Left renal pelvis (tissue), 4 donors: ENCODE results near the gene DCHS1. TPM values are rescaled to one million over a fixed set of nuclear protein-coding genes. Genes with fewer than 3 reads are reported as not detected.

Source experiments
- DNase-seq, 4 donors: peaks; one replicate each; pipeline ENCODE4 v3.0.0-alpha.2; 2013; ENCODE audit warnings: low read depth in 4 of 4, low spot score in 3 of 4
- polyA plus RNA-seq, 4 donors: library from polyadenylated mRNA; unstranded; fragments of 120-200 nt; gene quantifications; one replicate each; pipeline ENCODE4 v1.2.1, GENCODE V29; 2013; ENCODE audit not compliant: insufficient read length in 4 of 4

The DCHS1 gene
- polyA plus RNA-seq, 4 donors: 30.3 to 79.9 (median 36.9) TPM

DNA sequence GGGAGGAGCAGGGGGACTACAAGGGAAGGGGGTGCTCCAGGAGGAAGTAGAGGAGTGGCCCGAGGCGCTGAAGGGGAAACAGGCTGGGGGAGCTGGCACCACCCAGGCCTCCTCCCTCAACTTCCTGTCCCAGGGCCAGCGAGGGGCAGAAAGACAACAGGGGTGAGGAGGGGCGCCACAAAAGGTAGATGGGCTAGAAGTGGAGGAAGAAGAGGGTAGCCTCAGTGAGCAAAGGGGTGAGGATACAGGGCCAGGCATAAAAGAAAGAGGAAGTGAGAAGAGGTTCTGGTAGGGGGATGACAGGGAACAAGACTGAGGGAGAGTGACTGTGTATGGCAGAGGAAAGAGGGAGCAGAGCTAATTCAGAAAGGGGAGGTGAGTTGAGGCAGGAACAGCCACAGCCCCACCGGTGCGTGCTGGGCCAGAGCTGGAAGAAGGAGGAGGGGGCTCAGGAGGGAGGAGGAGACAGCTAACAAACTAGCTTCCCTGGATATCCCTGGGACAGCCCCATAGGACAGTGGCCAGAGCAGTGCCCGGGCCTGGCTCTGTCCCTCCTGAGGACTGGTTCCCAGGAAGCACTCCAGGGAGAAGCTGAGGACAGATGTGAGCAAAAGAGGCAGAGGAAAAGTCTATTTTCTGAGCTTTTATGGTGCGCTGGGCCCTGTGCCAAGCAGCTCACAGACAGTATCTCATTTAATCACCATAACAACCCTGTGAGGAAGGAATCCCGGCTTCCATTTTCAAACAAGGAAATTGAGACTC, 8.5 kb downstream of the DCHS1 start:
- no peak for DNase-seq

DNA sequence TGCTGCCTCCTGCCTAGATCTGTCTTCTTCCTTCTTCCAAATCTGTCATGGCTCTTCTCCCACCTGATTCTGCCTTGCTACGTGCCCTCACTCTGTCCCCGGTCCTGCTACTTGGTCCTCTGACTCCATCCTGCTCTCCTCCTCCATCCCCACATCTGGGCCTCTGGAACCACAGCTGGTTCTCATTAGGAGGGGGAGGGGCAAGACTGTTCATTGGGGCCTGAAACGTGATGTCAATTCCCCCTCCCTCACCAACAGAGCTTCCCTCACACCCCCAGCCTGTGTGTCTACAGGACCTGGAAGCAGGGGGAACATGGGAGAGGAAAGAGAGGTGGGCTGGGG, 9.1 kb downstream of the DCHS1 start:
- DNase-seq: no peak

DNA sequence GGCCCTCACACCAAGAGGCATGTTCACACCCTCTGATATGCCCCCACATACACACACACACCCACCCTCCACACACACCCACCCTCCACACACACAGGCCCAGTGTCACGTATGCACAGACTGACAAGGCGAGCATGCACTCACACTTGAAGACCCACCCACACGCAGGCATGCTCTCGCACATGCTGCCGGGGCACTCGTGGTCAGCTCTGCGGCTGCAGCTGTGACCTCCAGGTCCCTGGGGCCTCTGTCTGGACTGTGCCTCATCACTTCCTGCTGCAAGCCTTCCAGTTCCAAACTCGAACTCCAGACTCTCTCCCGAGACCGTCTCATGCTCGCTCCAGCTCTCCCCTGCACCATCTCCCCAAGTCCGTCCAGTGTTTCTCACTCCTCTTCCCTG, 9.5 kb downstream of the DCHS1 start:
- DNase-seq: no peak

GRCh38 chr11:6642957-6643356, 12.7 kb downstream of the DCHS1 start:
- DNase-seq: no peak

- DNase-seq: no peak
Measured at GRCh38 chr11:6640985-6641701, 14.5 kb downstream of the DCHS1 start.

DNA sequence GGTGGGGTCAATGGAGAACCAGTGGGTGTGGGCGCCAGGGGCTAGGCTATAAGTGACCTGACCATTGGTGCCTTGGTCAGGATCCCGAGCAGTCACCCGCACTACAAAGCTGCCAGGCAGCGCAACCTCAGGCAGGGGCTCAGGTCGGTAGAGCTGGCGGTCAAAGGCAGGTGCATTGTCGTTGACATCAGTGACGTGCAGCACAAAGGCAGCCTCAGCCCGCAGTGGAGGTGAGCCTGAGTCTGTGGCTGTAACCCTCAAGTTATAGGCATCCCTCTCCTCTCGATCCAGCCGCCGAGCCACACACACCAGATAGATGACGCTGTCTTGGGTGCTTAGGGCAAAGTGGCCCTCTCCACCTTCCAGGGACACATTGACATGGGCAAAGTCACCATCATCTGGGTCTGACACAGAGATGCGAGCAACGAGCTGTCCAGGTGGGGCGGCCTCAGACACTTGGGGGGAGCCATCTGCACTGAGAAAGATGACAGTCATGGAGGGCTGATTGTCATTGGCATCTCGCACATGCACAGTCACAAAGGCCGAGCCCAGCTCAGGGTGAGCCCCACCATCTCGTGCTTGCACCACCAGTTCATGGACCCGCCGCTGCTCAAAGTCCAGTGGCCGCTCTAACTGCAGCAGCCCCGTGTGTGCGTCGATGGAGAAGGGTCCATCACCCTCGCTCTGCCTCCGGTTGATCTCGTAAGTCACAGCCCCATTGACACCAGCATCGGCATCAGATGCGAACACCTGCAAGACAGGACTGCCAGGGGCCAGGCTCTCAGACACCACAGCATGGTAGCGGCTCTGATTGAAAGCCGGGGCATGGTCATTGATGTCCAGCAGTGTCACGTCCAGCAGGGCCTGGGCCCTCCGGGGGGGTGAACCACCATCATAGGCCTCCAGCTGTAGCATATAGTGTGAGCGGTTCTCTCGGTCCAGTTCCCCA, 15.3 kb downstream of the DCHS1 start:
- no peak for DNase-seq

GRCh38 chr11:6638429-6638828, 17.2 kb downstream of the DCHS1 start:
- no peak for DNase-seq

DNA sequence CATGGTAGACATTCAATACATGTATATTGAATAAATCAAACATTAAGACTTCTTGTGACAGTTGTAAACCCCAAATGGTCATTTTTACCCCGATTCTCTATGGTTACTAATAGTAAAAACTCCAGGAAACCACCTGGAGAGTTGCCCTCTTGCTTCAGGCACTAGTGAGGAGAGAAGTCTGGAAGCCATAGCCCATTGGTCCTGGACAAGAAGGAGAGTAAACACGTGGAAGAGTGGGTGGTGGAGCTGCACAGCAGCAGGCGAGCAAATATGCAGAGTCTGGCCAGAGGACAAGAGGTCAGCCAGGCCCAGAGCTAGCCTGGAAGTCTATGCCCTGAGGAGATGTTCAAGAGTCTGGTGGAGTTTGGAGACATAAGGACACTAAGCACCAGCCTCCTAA, 17.7 kb downstream of the DCHS1 start:
- DNase-seq: no peak

DNA sequence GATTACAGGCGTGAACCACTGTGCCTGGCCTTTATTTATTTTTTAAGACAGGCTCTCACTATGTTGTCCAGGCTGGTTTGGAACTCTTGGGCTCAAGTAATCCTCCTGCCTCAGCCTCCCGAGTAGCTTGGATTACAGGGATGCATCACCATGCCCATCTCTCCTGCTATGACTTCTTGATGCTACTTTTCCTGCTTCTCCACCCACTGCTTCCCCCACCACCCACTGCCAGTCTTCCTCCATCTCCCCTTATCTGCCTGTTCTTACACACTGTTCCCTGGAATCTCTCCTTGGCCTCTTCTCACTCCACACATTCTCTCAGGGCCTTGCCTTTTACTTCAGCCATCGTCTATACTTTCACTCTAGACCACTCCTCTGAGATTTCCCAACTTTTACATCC, 19.1 kb downstream of the DCHS1 start:
- DNase-seq: no peak

DNA sequence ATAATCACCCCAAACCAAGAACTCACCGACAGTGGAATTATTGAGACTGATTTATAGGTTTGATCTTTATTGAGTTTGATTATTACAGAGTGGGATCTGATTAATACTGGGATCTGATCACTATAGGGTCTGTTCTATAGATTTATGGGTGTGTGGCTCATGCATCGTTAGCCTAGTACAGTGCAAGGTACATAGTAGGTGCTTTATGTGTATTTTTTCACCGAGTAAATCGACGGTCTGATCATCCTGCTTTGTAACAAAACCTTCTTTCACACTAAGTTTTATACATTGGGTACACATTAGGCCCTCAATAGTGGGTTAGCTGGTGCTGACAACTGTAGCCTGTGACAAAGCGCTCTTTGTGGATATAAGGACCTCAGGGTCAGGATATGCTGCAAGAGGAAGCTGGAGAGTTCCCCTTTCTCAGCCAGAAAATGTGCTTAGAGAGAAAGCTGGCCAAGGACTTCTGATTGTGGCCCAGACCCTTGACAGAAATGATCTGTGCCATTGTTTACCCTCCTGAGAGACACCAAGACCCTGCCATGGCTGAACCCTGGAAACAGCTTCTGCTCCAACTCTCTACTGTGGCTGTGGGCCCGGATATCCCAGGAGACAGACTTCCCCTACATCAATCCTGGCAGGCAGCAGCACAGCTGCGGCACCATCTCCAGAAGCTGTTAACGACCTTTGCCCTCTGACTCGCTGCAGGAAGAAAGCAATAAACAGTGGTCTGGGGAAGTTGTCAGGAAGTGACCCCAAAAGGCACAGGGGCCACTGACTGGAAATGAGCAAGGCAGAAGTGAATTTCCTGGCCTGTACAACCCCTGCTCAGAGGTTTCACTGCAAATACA, 20.3 kb downstream of the DCHS1 start:
- no peak for DNase-seq

GRCh38 chr11:6634534-6634933, 21.1 kb downstream of the DCHS1 start:
- no peak for DNase-seq

- no peak for DNase-seq
Measured at GRCh38 chr11:6633422-6634408, 21.9 kb downstream of the DCHS1 start.

DNA sequence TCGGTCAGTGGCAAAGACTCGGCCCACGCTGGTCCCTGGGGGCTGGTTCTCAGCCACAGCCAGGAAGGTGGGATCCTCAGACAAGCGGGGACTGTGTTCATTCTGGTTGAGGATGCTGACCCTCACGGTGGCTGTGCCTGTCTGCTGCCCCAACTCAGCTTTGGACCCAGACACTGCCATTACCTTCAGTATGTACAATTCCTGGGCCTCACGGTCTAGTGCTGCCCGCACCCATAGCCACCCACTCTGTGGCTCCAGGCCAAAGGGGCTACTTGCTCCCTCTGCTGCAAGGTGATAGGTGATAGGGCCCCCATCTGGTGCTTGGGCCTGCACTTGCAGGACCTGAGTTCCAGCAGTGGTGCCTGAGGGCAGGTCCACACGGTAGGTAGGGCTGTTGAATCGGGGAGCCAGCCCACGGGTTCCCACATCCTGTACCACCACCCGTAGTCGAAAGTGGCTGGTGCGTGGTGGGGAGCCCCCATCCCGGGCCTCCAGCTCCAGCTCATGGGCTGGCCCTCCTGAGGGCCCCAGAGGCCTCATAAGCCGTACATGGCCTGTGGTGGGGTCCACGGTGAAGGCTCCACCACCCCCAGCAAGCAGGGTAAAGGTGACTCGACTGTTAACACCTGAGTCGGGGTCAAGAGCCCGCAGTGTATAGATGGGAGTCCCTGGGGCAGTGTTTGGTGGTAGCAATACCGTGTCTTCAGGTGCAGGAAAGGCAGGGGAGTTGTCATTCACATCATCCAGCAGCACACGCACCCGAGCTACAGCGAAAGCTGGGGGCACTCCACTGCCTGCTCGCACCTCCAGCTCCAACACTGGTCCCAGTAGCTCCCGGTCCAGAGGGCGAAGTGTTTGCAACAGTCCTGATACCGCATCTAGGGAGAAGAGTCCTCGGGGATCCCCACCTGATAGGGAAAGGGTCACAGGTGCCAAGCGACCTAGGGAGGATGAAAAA, 23.2 kb downstream of the DCHS1 start:
- DNase-seq: no peak

DNA sequence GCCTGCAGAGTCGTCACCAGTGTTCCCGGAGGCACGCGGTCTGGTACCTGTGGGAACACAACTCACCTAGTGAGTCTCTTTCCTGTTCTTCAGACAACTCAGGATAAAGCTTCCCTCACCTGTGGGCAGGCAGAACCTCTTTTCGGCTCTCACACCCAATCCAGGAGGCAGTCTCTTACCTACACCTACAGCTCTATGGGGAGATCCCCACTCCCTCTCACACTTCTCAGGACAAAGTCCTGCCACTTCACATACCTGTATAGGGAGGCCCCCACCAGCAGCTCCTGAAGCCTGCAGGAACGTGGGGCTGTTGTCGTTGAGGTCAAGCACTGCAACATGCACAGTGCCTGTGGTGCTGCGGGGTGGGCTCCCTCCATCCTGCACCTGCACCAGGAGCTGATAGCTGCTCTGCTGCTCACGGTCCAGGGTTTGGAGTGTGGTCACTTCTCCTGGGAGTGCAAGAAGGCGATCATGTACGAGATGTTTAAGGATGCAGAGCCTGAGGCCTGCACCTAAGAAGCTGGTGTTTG, 24.2 kb downstream of the DCHS1 start:
- DNase-seq: no peak

DNA sequence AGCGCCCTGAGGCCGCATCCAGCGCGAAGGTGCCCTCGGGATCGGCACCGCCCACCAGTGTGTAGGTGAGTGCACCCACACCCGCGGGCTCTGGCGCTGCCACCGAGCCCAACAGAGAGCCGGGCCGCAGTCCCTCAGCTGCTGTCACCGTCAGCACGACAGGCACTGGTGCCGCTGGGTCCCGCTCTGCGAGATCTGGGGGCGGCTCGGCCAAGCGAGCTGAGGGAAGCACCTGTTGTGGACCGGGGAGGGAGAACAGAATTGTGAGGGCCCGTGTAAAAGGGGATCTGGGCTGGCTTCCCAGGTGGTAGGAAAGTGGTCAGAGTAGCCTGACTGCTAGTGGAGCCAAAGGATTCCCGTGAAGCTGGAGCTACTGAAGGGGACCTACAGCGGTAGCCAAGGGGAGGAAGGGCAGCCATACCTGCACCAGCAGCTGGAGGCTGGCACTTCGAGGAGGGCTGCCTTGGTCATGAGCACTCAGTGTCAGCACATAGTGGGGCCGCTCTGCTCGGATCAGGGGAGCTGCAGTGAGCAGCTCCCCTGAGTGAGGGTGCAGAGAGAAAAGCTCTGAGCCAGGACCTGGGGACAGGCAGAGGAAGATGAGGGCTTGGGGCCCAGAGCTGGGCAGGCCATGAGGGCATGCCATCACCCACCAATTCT, 24.8 kb downstream of the DCHS1 start:
- DNase-seq: no peak

- no peak for DNase-seq
Measured at GRCh38 chr11:6629892-6630631, 25.5 kb downstream of the DCHS1 start.

- DNase-seq: no peak
Measured at GRCh38 chr11:6629573-6629891, 26.1 kb downstream of the DCHS1 start.
